ENCODE data around the gene ESF1.

Gene ESF1

DNA sequence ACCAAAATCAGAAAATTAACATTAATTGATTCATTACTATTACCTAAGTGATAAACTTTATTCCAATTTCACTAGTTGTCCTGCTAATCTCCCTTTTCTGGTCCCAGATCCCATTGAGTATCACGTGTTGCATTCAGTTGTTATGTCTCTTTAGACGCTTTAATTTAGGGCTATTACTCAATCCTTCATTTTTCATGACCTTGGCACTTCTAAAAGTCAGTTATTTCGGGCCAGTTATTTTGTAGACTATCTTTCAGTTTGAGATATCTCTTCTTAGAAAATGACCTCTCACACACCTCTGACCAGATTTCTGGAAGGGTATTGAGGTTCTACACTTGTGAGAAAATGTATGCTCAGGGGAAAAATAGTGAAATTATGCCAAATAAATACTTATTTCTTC is 112.0 kb downstream of the ESF1 start:
- no peak for DNase-seq

DNA sequence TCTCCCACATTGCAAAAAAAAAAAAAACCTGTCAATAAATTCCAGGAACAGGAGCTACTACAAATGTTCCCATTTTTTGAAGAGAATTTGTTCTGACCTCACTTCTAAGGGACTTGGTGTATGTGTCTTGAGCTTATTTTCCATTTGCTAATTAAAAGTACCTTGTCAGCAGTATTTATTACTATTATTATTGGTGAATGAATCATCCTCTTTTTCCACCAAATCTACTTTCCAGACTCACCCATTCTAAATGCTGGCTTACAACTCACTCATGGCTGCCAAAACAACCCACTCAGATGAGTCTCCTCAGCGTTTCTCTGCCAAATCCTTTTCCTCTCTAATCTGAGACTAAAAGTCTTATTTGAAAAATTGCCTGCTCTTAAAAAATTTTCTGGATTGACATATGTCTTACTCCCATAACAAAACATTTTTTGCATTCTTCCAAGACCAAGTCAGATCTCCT is 112.8 kb downstream of the ESF1 start:
- no peak for DNase-seq

DNA sequence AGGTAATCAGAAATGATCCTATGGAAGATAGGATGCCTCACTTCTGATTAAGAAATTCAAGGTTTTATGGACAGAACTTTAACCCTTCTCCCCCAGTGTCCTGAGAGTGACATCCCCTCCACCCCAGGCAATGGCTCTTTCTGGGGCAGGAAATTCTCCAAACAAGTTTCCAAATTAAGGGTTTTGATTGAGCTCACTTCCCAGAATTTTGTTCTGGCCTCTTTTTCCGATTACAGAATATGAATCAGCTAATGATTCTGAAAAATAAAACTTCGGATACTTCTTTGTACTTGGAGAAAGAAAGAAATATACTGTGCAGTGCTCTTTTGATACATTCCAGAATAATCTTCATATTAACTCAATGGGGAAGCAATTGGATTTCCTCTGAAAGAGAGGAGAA is 113.2 kb downstream of the ESF1 start:
- DNase-seq = no peak

DNA sequence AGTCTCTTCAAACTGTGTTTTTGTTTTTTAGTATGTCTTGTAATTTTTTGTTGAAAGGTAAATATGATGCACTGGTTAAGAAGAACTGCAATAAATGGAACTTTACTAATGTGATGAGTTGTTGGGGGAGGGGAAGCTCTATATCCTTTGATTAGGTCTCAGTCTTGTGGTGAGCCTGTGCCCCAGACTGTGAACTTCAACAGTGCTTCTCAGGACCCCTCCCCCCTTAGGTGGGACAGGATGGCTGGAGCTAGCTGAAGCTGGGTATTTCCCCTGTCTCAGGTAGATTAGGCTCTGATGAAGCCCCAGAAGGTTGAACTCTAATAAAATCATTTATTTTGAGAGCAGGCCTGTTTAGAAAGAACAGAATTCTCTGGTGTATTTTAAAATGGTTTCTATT is 114.6 kb downstream of the ESF1 start:
- no peak for DNase-seq

DNA sequence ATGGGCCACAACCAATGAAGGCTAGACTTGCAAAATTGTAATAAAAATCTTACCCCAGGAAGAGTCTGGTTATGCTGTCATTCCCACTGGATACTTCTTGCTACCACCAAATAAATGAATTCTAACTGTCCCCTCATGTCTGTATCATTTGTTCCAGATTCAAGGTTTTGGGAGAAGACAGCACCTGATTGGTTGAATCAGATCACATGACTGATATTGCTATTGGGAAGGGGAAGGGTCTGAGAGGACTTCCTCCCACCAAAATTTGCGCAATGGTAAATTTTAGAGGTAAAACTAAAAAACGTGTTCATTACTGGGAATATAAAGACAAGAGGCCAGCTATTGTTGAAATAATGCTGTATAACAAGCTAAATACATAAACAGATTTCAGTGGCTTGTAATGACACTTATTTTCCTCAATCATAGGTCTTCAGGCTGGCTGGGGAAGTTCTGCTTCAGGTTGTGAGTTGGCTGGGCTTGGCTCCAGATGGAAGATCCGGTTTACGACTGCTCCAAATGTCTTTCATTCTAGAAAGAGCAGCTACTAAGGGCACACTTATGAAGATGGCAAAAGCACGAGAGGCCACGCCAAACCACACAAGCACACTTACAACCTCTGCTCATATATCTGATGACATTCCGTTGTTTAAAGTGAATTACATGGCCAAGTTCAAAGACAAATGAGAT is 118.9 kb downstream of the ESF1 start:
- DNase-seq = no peak
